H9 (cell line): ENCODE results near the gene SF1. TPM values are rescaled to one million over a fixed set of nuclear protein-coding genes. Genes with fewer than 3 reads are reported as not detected.

ENCODE experiments used
- DNase-seq: peaks from one replicate; pipeline ENCODE4 v3.0.0-alpha.2; 2017
- H2AFZ ChIP-seq: one replicate; pipeline ENCODE4 v1.6.1; 2013; ENCODE audit warnings: mild to moderate bottlenecking, low read length, control low read depth, moderate library complexity
- H2AK5ac ChIP-seq: 2 replicates; pipeline ENCODE4 v1.6.1; 2013; ENCODE audit warnings: low read length, control low read depth, mixed read lengths; ENCODE audit not compliant: insufficient read length
- H2BK120ac ChIP-seq: one replicate; pipeline ENCODE4 v1.6.1; 2013; ENCODE audit warnings: low read depth, mild to moderate bottlenecking, low read length, control low read depth, inconsistent platforms; ENCODE audit not compliant: poor library complexity, severe bottlenecking
- H2BK12ac ChIP-seq: 2 replicates; pipeline ENCODE4 v1.6.1; 2013; ENCODE audit warnings: low read length, control low read depth, mixed read lengths, low read depth; ENCODE audit not compliant: insufficient read length
- H2BK15ac ChIP-seq: 2 replicates; pipeline ENCODE4 v1.6.1; 2013; ENCODE audit warnings: low read depth, low read length, control low read depth
- H2BK20ac ChIP-seq: one replicate; pipeline ENCODE4 v1.6.1; 2013; ENCODE audit warnings: low read depth, mild to moderate bottlenecking, low read length, control low read depth, inconsistent platforms; ENCODE audit not compliant: poor library complexity, severe bottlenecking
- H2BK5ac ChIP-seq: 2 replicates; pipeline ENCODE4 v1.6.1; 2013; ENCODE audit warnings: low read length, control low read depth, mixed read lengths; ENCODE audit not compliant: insufficient read length
- H3K14ac ChIP-seq: 2 replicates; pipeline ENCODE4 v1.6.1; 2013; ENCODE audit warnings: low read length, control low read depth; ENCODE audit not compliant: insufficient read depth
- H3K18ac ChIP-seq: 2 replicates; pipeline ENCODE4 v1.6.1; 2013; ENCODE audit warnings: low read depth, mild to moderate bottlenecking, mixed read lengths, low read length, control low read depth; ENCODE audit not compliant: insufficient read length
- H3K23ac ChIP-seq: 2 replicates; pipeline ENCODE4 v1.6.1; 2013; ENCODE audit warnings: low read length, control low read depth, mixed read lengths, low read depth; ENCODE audit not compliant: insufficient read length
- H3K23me2 ChIP-seq: 2 replicates; pipeline ENCODE4 v1.6.1; 2013; ENCODE audit warnings: low read depth, mild to moderate bottlenecking, mixed read lengths, low read length, control low read depth; ENCODE audit not compliant: insufficient read length, poor library complexity, severe bottlenecking
- H3K27ac ChIP-seq: 2 replicates; pipeline ENCODE4 v1.5.1; 2013; ENCODE audit warnings: low read length, control low read depth, mixed read lengths, low read depth; ENCODE audit not compliant: insufficient read length
- H3K27me3 ChIP-seq: 2 replicates; pipeline ENCODE4 v1.6.1; 2013; ENCODE audit warnings: low read length, control low read depth, inconsistent platforms; ENCODE audit not compliant: insufficient read depth
- H3K4ac ChIP-seq: 2 replicates; pipeline ENCODE4 v1.6.1; 2013; ENCODE audit warnings: low read depth, mild to moderate bottlenecking, control low read depth, inconsistent platforms, low read length, moderate library complexity
- H3K4me1 ChIP-seq: 2 replicates; pipeline ENCODE4 v1.6.1; 2013; ENCODE audit warnings: low read length, control low read depth, inconsistent platforms; ENCODE audit not compliant: insufficient read depth
- H3K4me2 ChIP-seq: 2 replicates; pipeline ENCODE4 v1.6.1; 2013; ENCODE audit warnings: low read length, control low read depth, mixed read lengths; ENCODE audit not compliant: insufficient read length, insufficient read depth
- H3K56ac ChIP-seq: 2 replicates; pipeline ENCODE4 v1.6.1; 2013; ENCODE audit warnings: low read depth, mild to moderate bottlenecking, mixed read lengths, low read length, control low read depth; ENCODE audit not compliant: insufficient read length
- H3K79me1 ChIP-seq: 2 replicates; pipeline ENCODE4 v1.6.1; 2013; ENCODE audit warnings: low read depth, mild to moderate bottlenecking, moderate library complexity, low read length, control low read depth, inconsistent platforms; ENCODE audit not compliant: insufficient read depth, poor library complexity, severe bottlenecking
- H3K79me2 ChIP-seq: 2 replicates; pipeline ENCODE4 v1.6.1; 2013; ENCODE audit warnings: low read length, control low read depth, inconsistent platforms; ENCODE audit not compliant: insufficient read depth
- H3K9ac ChIP-seq: 2 replicates; pipeline ENCODE4 v1.6.1; 2013; ENCODE audit warnings: low read length, control low read depth, mixed read lengths; ENCODE audit not compliant: insufficient read length; ENCODE audit errors: extremely low read depth
- H3K9me3 ChIP-seq: one replicate; pipeline ENCODE4 v1.6.1; 2013; ENCODE audit warnings: low read depth, low read length, inconsistent platforms; ENCODE audit not compliant: control insufficient read depth
- H3T11ph ChIP-seq: one replicate; pipeline ENCODE4 v1.6.1; 2013; ENCODE audit warnings: mild to moderate bottlenecking, low read length, control low read depth, inconsistent platforms
- H4K20me1 ChIP-seq: one replicate; pipeline ENCODE4 v1.6.1; 2013; ENCODE audit not compliant: control insufficient read depth, insufficient read length, insufficient read depth
- H4K5ac ChIP-seq: 2 replicates; pipeline ENCODE4 v1.6.1; 2013; ENCODE audit warnings: low read depth, mild to moderate bottlenecking, mixed read lengths, low read length, control low read depth; ENCODE audit not compliant: insufficient read length
- H4K8ac ChIP-seq: replicated peaks from 2 replicates; pipeline ENCODE4 v1.6.1; 2013; ENCODE audit warnings: low read length, control low read depth, mixed read lengths, low read depth; ENCODE audit not compliant: insufficient read length
- H4K91ac ChIP-seq: 2 replicates; pipeline ENCODE4 v1.6.1; 2013; ENCODE audit warnings: low read depth, mild to moderate bottlenecking, moderate library complexity, mixed read lengths, low read length, control low read depth; ENCODE audit not compliant: insufficient read length
- H3K27ac Mint-ChIP-seq, 3 experiments: 2 replicates in 2 of 3; 3 replicates in 1 of 3; pipeline ENCODE4 v1.8.0; 2020 to 2021; ENCODE audit warnings: mixed read lengths in 3 of 3, mild to moderate bottlenecking in 1 of 3, moderate library complexity in 1 of 3
- H3K27me3 Mint-ChIP-seq: 2 replicates; pipeline ENCODE4 v1.8.0; 2021; ENCODE audit warnings: low read depth, mild to moderate bottlenecking, moderate library complexity, mixed read lengths
- H3K36me3 Mint-ChIP-seq, 3 experiments: 2 replicates in 2 of 3; 3 replicates in 1 of 3; pipeline ENCODE4 v1.8.0; 2020 to 2021; ENCODE audit warnings: low read depth in 3 of 3, mixed read lengths in 3 of 3; ENCODE audit not compliant: insufficient read depth in 1 of 3
- H3K4me1 Mint-ChIP-seq, 2 experiments: 2 replicates each; pipeline ENCODE4 v1.8.0; 2020; ENCODE audit warnings: mixed read lengths in 2 of 2
- H3K4me3 Mint-ChIP-seq, 2 experiments: 2 replicates in 1 of 2; 3 replicates in 1 of 2; pipeline ENCODE4 v1.8.0; 2020 to 2021; ENCODE audit warnings: mild to moderate bottlenecking in 2 of 2, mixed read lengths in 2 of 2, moderate library complexity in 1 of 2
- H3K9me3 Mint-ChIP-seq, 2 experiments: 2 replicates in 1 of 2; 3 replicates in 1 of 2; pipeline ENCODE4 v1.8.0; 2020; ENCODE audit warnings: mild to moderate bottlenecking in 2 of 2, mixed read lengths in 2 of 2, moderate library complexity in 1 of 2
- WGBS: extraction: QIAGEN DNeasy Blood & Tissue Kit; methylation state at CpG from one replicate; pipeline ENCODE4 v1.1.7; 2013; ENCODE audit warnings: missing lambda C conversion rate, low lambda C conversion rate, mixed read lengths; ENCODE audit not compliant: insufficient read length; ENCODE audit errors: extremely low coverage; 5-methylcytosine and 5-hydroxymethylcytosine counted together
- total RNA-seq: library from RNA; stranded (reverse); gene quantifications from 2 replicates; pipeline ENCODE4 v1.2.1, GENCODE V29; 2021
- TF ChIP-seq, protein P1 (sequence below): fragments of 200-600 bp; sonication (generic); conservative IDR thresholded peaks from 3 replicates; pipeline ENCODE4 v1.8.0; 2021; ENCODE audit warnings: antibody characterized with exemption, mild to moderate bottlenecking

SF1 gene
- total RNA-seq, 1 experiment from 2014 or later, result 528 TPM

DNA sequence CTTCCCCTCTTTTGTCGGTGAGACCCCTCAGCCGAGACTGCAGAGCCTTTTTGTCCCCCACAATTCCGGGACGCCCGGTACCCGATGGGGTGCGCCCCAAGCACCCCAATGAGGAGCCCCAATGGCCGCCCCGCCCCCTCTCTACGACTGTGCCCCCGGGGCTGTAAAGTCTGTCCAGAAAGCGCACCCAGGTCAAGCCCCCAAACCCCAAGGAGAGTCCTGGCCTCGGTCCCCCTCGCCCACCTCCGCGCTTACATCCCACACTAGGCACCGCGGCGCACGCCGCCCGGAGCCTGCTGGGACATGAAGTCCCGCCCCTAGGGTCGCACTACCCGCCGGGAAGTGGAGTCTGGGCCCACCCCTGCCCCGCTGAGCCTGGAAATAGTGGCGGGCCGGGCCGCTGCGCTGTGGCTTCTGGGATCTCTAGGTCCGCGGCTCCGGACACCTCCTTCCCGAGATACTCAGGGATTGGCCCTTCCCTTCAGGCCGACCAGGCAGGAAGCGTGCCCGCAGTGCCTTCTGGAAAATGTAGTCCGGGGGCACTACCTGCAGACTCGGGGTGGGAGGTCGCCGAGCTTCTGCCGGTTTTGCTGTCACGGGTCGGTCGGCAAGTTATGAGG lies 32.0 kb upstream of the SF1 start, which contains the start of gene MEN1:
MEN1 (minus strand) TSS at position 281 of the 620 bp plus-strand sequence. CDS start 442 bp downstream, outside the sequence.
- Histone ChIP-seq H3K27me3 (no peaks in the 10 kb centered on the region), H2AK5ac (no peak within 1 kb of the TSS), H3K27ac (no peak within 1 kb of the TSS), H4K91ac (no peak within 1 kb of the TSS), H3K23ac (no peak within 1 kb of the TSS), H2AFZ (peak within 1 kb of the TSS; percentile 63), H3K9me3 (no peaks in the 10 kb centered on the region), H3K23me2 (peaks cover 15% of the 10 kb centered on the region), H4K8ac (no peak within 1 kb of the TSS), H2BK20ac (no peak within 1 kb of the TSS), H3K4ac (no peak within 1 kb of the TSS), H2BK12ac (no peak within 1 kb of the TSS), H3K56ac (no peak within 1 kb of the TSS), H3K79me2 (no peaks in the 10 kb centered on the region), H2BK15ac (no peak within 1 kb of the TSS), H3K4me1 (no peaks in the 10 kb centered on the region), H3K18ac (peak within 1 kb of the TSS; percentile 58), H3K14ac (no peak within 1 kb of the TSS; the same call in 1 of the 2 replicates), H3K4me2 (peak within 1 kb of the TSS; percentile 76), H3K79me1 (no peaks in the 10 kb centered on the region), H2BK120ac (no peak within 1 kb of the TSS), H3K9ac (peak within 1 kb of the TSS; percentile 50), H2BK5ac (no peak within 1 kb of the TSS), H3T11ph (no peak within 1 kb of the TSS), H4K5ac (no peak within 1 kb of the TSS), H4K20me1 (no peaks in the 10 kb centered on the region)
- no peaks in the 10 kb centered on the region; the same call in 1 of the 2 replicates for H3K27me3 Mint-ChIP-seq
- no CpG with 5 or more reads among the region's 46 CpGs for WGBS
- peak within 1 kb of the TSS; percentile 62 to 96 (median 67); a peak in 5 of 7 replicates for H3K27ac Mint-ChIP-seq
- DNase-seq, result peak; percentile 99
- H3K4me3 Mint-ChIP-seq, result peak within 1 kb of the TSS; percentile 92 to 96
- H3K4me1 Mint-ChIP-seq, result peaks cover 6 to 7% of the 10 kb centered on the region in 2 experiments; a peak in 3 of 4 replicates
- TF ChIP-seq, protein P1, sequence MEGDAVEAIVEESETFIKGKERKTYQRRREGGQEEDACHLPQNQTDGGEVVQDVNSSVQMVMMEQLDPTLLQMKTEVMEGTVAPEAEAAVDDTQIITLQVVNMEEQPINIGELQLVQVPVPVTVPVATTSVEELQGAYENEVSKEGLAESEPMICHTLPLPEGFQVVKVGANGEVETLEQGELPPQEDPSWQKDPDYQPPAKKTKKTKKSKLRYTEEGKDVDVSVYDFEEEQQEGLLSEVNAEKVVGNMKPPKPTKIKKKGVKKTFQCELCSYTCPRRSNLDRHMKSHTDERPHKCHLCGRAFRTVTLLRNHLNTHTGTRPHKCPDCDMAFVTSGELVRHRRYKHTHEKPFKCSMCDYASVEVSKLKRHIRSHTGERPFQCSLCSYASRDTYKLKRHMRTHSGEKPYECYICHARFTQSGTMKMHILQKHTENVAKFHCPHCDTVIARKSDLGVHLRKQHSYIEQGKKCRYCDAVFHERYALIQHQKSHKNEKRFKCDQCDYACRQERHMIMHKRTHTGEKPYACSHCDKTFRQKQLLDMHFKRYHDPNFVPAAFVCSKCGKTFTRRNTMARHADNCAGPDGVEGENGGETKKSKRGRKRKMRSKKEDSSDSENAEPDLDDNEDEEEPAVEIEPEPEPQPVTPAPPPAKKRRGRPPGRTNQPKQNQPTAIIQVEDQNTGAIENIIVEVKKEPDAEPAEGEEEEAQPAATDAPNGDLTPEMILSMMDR, result no peak
- H3K36me3 Mint-ChIP-seq, result peaks cover 6 to 32% (median 27%) of the 10 kb centered on the region in 3 experiments; a peak in 6 of 7 replicates
- H3K9me3 Mint-ChIP-seq, result no peaks in the 10 kb centered on the region; a peak in 1 of 5 replicates
